ENCODE results near the gene RBM26.

RBM26 gene, protein sequence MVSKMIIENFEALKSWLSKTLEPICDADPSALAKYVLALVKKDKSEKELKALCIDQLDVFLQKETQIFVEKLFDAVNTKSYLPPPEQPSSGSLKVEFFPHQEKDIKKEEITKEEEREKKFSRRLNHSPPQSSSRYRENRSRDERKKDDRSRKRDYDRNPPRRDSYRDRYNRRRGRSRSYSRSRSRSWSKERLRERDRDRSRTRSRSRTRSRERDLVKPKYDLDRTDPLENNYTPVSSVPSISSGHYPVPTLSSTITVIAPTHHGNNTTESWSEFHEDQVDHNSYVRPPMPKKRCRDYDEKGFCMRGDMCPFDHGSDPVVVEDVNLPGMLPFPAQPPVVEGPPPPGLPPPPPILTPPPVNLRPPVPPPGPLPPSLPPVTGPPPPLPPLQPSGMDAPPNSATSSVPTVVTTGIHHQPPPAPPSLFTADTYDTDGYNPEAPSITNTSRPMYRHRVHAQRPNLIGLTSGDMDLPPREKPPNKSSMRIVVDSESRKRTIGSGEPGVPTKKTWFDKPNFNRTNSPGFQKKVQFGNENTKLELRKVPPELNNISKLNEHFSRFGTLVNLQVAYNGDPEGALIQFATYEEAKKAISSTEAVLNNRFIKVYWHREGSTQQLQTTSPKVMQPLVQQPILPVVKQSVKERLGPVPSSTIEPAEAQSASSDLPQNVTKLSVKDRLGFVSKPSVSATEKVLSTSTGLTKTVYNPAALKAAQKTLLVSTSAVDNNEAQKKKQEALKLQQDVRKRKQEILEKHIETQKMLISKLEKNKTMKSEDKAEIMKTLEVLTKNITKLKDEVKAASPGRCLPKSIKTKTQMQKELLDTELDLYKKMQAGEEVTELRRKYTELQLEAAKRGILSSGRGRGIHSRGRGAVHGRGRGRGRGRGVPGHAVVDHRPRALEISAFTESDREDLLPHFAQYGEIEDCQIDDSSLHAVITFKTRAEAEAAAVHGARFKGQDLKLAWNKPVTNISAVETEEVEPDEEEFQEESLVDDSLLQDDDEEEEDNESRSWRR

DNA sequence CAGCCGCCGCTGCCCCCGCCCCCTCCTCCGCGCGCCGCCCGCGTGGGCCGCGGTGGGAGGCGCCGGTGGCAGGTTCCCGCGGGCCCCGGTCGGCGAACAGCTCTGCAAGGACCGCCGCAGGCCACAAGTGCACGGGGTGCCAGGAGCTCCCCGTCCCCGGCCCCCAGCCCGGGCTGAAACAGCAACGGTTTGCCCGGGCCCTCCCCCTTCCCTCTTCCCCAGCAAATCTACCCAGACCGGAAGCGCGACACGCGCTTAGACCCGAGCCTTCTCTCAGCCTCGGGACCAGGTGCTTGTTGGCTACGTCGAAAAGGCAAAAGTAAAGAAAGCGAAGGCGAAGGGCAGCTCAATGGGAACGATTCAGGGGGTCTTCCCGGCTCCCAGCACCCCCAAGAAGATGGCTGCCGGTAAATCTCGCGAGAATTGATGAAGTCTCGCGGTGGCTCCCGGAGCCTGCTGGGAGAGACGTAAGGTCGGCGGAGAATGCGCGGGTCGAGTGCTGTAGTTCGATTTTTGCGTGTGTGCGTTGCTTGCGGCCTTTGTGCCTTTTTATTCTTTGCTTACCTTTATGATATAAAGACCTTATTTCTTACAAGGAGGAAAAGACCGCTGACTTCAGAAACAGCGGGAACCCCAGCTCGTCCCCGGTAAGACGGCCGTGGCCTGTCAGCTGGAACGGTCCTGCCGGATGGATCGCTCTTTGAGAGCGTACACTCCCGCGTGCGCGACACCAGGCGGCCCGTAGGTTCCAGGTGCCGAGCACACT, at the start of gene RBM26:
RBM26 (minus strand) TSS at position 425 of the 766 bp plus-strand sequence. CDS start 481 bp downstream, outside the sequence.
- Histone ChIP-seq H3K9me3 (ENCODE audit: control insufficient read depth in 5 of 5, low read length in 5 of 5) (no peaks in the 10 kb centered on the region), H3K4me1 (ENCODE audit: control insufficient read depth in 5 of 5, insufficient read depth in 5 of 5, low read length in 5 of 5) (peaks cover 5 to 50% (median 41%) of the 10 kb centered on the region in 5 donors), H3K27me3 (ENCODE audit: control insufficient read depth in 5 of 5, insufficient read depth in 4 of 5, low read length in 5 of 5) (no peaks in the 10 kb centered on the region), H3K4me3 (ENCODE audit: low read depth in 1 of 5, low read length in 5 of 5) (peak within 1 kb of the TSS; percentile 86 to 97 (median 96)), H3K36me3 (ENCODE audit: control insufficient read depth in 5 of 5, insufficient read depth in 5 of 5, low read length in 5 of 5) (no peaks in the 10 kb centered on the region), H3K9ac (ENCODE audit: low read length in 5 of 5) (peak within 1 kb of the TSS; percentile 86 to 97 (median 96)), H3K27ac (ENCODE audit: low read depth, low read length) (peak within 1 kb of the TSS; percentile 92)

DNA sequence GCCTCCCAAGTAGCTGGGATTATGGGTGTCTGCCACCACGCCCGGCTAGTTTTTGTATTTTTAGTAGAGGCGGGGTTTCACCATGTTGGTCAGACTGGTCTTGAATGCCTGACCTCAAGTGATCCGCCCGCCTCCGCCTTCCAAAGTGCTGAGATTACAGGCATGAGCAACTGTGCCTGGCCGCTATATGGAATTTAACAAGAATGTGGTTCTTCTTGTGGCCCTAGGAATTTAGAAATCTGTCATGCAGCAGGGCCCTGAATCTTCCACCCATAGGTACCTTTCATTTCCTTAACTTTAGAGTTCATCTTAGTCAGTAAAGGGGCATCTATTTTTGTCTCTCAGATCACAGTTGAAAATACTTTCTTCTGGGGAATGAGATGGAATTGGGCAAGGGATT, 49.3 kb upstream of the RBM26 start:
- Histone ChIP-seq H3K4me1 (ENCODE audit: control insufficient read depth in 5 of 5, insufficient read depth in 5 of 5, low read length in 5 of 5) (no peaks in the 10 kb centered on the region), H3K9ac (ENCODE audit: low read length in 5 of 5) (no peak overlapping the region), H3K9me3 (ENCODE audit: control insufficient read depth in 5 of 5, low read length in 5 of 5) (peaks cover 0 to 4% (median 0%) of the 10 kb centered on the region in 5 donors), H3K36me3 (ENCODE audit: control insufficient read depth in 5 of 5, insufficient read depth in 5 of 5, low read length in 5 of 5) (no peaks in the 10 kb centered on the region), H3K27ac (ENCODE audit: low read depth, low read length) (no peak overlapping the region), H3K4me3 (ENCODE audit: low read depth in 1 of 5, low read length in 5 of 5) (no peak overlapping the region), H3K27me3 (ENCODE audit: control insufficient read depth in 5 of 5, insufficient read depth in 4 of 5, low read length in 5 of 5) (no peaks in the 10 kb centered on the region)

DNA sequence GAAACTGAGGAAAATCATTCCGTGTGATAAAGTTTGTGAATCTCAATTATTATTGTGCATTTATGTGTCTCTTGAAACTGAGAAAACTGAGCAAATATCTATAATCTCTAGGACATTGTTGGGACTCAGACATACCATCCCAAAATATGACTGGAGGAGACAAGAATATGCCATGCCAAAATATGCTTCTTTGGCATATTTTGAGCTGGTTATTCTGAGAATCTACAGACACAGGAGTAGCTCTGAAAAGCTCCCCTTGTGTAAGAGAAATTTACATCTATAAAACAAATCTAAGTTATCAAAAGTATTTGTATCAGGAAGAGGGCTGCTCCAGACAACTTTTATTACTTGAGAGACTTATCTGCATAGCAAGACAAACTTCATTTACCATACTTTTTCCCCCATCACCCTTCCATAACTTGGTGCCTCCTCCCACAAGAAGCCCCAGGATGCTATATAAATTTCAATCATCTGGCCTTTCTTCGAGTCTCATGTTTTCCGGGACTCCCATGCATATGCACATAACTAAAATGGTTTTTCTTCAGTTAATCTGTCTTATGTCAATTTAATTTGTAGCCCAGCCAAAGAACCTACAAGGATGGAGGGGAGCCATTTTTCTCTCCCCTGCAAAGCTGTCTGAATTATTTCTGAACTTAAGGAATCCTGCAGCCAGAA, 46.3 kb upstream of the RBM26 start:
- no peak overlapping the region for H3K9ac ChIP-seq (ENCODE audit: low read length in 5 of 5)
- no peak overlapping the region for H3K27ac ChIP-seq (ENCODE audit: low read depth, low read length)
- H3K9me3 ChIP-seq (ENCODE audit: control insufficient read depth in 5 of 5, low read length in 5 of 5): peaks cover 0 to 4% (median 0%) of the 10 kb centered on the region in 5 donors
- H3K4me3 ChIP-seq (ENCODE audit: low read depth in 1 of 5, low read length in 5 of 5): no peak overlapping the region
- H3K27me3 ChIP-seq (ENCODE audit: control insufficient read depth in 5 of 5, insufficient read depth in 4 of 5, low read length in 5 of 5): no peaks in the 10 kb centered on the region
- no peaks in the 10 kb centered on the region for H3K36me3 ChIP-seq (ENCODE audit: control insufficient read depth in 5 of 5, insufficient read depth in 5 of 5, low read length in 5 of 5)
- H3K4me1 ChIP-seq (ENCODE audit: control insufficient read depth in 5 of 5, insufficient read depth in 5 of 5, low read length in 5 of 5): no peaks in the 10 kb centered on the region

DNA sequence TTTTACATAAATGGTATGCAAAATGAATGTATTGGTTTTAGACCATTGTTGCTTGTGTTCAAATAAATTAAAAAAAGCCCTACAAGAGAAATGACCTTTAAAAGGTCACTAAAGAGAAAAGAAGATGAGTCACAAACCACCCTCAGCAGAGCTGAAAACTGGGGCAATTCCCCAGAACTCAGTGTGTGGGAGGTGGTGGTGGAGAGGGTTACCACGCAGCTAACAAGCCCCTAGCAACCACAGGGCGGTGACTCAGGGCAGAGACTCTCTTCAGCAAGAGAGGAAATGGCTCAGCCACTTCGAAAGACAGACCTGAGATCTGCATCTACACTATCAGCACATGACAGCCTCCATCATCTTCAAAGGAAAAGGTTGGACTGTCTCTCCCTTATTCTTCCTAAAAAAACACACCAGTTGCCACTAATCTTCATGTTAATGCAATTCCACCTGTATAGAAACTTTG, 45.5 kb upstream of the RBM26 start:
- Histone ChIP-seq H3K4me1 (ENCODE audit: control insufficient read depth in 5 of 5, insufficient read depth in 5 of 5, low read length in 5 of 5) (no peaks in the 10 kb centered on the region), H3K27me3 (ENCODE audit: control insufficient read depth in 5 of 5, insufficient read depth in 4 of 5, low read length in 5 of 5) (no peaks in the 10 kb centered on the region), H3K4me3 (ENCODE audit: low read depth in 1 of 5, low read length in 5 of 5) (no peak overlapping the region), H3K27ac (ENCODE audit: low read depth, low read length) (no peak overlapping the region), H3K9me3 (ENCODE audit: control insufficient read depth in 5 of 5, low read length in 5 of 5) (no peaks in the 10 kb centered on the region), H3K9ac (ENCODE audit: low read length in 5 of 5) (no peak overlapping the region), H3K36me3 (ENCODE audit: control insufficient read depth in 5 of 5, insufficient read depth in 5 of 5, low read length in 5 of 5) (no peaks in the 10 kb centered on the region)

DNA sequence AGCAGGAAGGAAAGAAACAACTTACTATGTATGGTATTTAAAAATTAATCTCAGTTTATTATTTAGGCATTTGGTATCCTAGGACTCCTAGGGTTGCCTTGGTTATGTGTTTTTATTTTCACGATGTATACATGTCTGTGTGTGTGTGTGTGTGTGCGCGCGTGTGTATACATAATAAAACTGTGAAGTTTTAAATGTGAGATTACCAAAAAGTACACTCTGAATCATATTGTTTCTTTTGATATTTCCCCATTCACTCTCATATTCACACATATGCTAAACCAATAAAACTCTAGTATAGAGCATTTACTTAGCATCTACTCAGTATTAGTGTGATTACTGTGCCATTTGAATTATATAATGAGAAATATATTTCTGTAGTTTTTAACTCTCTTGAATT, 44.1 kb upstream of the RBM26 start:
- Histone ChIP-seq H3K27me3 (ENCODE audit: control insufficient read depth in 5 of 5, insufficient read depth in 4 of 5, low read length in 5 of 5) (no peaks in the 10 kb centered on the region), H3K9ac (ENCODE audit: low read length in 5 of 5) (no peak overlapping the region), H3K36me3 (ENCODE audit: control insufficient read depth in 5 of 5, insufficient read depth in 5 of 5, low read length in 5 of 5) (no peaks in the 10 kb centered on the region), H3K27ac (ENCODE audit: low read depth, low read length) (no peak overlapping the region), H3K4me3 (ENCODE audit: low read depth in 1 of 5, low read length in 5 of 5) (no peak overlapping the region), H3K9me3 (ENCODE audit: control insufficient read depth in 5 of 5, low read length in 5 of 5) (no peaks in the 10 kb centered on the region), H3K4me1 (ENCODE audit: control insufficient read depth in 5 of 5, insufficient read depth in 5 of 5, low read length in 5 of 5) (no peaks in the 10 kb centered on the region)

- Histone ChIP-seq H3K9ac (ENCODE audit: low read length in 5 of 5) (no peak overlapping the region), H3K4me3 (ENCODE audit: low read depth in 1 of 5, low read length in 5 of 5) (no peak overlapping the region), H3K9me3 (ENCODE audit: control insufficient read depth in 5 of 5, low read length in 5 of 5) (no peaks in the 10 kb centered on the region), H3K27ac (ENCODE audit: low read depth, low read length) (no peak overlapping the region), H3K4me1 (ENCODE audit: control insufficient read depth in 5 of 5, insufficient read depth in 5 of 5, low read length in 5 of 5) (no peaks in the 10 kb centered on the region), H3K36me3 (ENCODE audit: control insufficient read depth in 5 of 5, insufficient read depth in 5 of 5, low read length in 5 of 5) (no peaks in the 10 kb centered on the region), H3K27me3 (ENCODE audit: control insufficient read depth in 5 of 5, insufficient read depth in 4 of 5, low read length in 5 of 5) (no peaks in the 10 kb centered on the region)
Measured at GRCh38 chr13:79448413-79448812, 42.4 kb upstream of the RBM26 start.

- H3K9me3 ChIP-seq (ENCODE audit: control insufficient read depth in 5 of 5, low read length in 5 of 5): no peaks in the 10 kb centered on the region
- no peak overlapping the region for H3K27ac ChIP-seq (ENCODE audit: low read depth, low read length)
- H3K4me3 ChIP-seq (ENCODE audit: low read depth in 1 of 5, low read length in 5 of 5): no peak overlapping the region
- H3K9ac ChIP-seq (ENCODE audit: low read length in 5 of 5): no peak overlapping the region
- no peaks in the 10 kb centered on the region for H3K4me1 ChIP-seq (ENCODE audit: control insufficient read depth in 5 of 5, insufficient read depth in 5 of 5, low read length in 5 of 5)
- H3K36me3 ChIP-seq (ENCODE audit: control insufficient read depth in 5 of 5, insufficient read depth in 5 of 5, low read length in 5 of 5): no peaks in the 10 kb centered on the region
- H3K27me3 ChIP-seq (ENCODE audit: control insufficient read depth in 5 of 5, insufficient read depth in 4 of 5, low read length in 5 of 5): no peaks in the 10 kb centered on the region
Measured at GRCh38 chr13:79447741-79448140, 41.7 kb upstream of the RBM26 start.

DNA sequence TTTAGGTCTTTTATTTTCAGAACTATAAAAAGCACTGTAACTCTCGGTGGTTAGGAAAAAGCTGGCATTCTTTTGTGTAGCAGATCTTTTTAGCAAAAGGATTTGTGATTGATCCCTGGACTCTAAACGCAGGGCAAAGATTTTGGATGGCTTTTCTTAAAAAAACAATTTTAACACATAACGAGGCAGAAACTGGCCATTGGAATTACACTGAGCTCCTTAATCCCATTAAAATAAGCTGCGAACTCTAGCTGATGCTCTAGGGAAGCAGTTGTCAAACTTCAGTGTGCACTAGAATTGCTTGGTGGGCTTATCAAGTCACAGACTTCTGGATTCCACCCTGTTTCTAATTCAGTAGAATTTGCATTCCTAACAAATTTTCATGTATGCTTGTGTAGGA, 41.1 kb upstream of the RBM26 start:
- no peaks in the 10 kb centered on the region for H3K36me3 ChIP-seq (ENCODE audit: control insufficient read depth in 5 of 5, insufficient read depth in 5 of 5, low read length in 5 of 5)
- no peak overlapping the region for H3K27ac ChIP-seq (ENCODE audit: low read depth, low read length)
- no peaks in the 10 kb centered on the region for H3K27me3 ChIP-seq (ENCODE audit: control insufficient read depth in 5 of 5, insufficient read depth in 4 of 5, low read length in 5 of 5)
- H3K4me1 ChIP-seq (ENCODE audit: control insufficient read depth in 5 of 5, insufficient read depth in 5 of 5, low read length in 5 of 5): no peaks in the 10 kb centered on the region
- H3K4me3 ChIP-seq (ENCODE audit: low read depth in 1 of 5, low read length in 5 of 5): no peak overlapping the region
- H3K9ac ChIP-seq (ENCODE audit: low read length in 5 of 5): no peak overlapping the region
- no peaks in the 10 kb centered on the region for H3K9me3 ChIP-seq (ENCODE audit: control insufficient read depth in 5 of 5, low read length in 5 of 5)

DNA sequence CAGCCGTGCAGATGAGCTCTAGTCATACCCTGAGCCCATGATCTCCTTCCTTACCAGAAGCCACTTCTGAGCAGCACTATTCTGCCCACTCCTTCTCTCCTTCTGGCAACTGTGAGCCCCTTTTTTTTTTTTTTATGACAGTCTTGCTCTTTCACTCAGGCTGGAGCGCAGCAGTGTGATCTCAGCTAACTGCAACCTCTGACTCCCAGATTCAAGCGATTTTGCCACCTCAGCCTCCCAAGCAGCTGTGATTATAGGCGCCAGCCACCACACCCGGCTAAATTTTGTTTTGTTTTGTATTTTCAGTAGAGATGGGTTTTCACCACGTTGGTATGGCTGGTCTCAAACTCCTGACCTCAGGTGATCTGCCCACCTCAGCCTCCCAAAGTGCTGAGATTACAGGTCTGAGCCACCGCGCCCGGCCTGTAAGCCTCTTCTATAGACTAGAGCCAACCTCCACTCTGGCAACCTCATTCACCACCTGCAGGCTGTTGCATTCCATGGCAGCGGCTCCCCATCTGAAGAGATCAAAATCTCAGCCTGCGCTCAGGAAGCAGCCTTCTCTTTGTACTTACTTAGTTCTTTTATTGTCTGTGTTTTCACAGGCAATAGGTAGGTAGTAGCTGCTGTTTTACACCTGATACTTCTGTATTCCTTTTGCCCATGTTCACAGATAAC, 40.1 kb upstream of the RBM26 start:
- H3K27me3 ChIP-seq (ENCODE audit: control insufficient read depth in 5 of 5, insufficient read depth in 4 of 5, low read length in 5 of 5): no peaks in the 10 kb centered on the region
- H3K27ac ChIP-seq (ENCODE audit: low read depth, low read length): no peak overlapping the region

More for the DNA sequence above, 40.1 kb upstream of the RBM26 start:
- Histone ChIP-seq H3K4me1 (ENCODE audit: control insufficient read depth in 5 of 5, insufficient read depth in 5 of 5, low read length in 5 of 5) (no peaks in the 10 kb centered on the region), H3K4me3 (ENCODE audit: low read depth in 1 of 5, low read length in 5 of 5) (no peak overlapping the region), H3K36me3 (ENCODE audit: control insufficient read depth in 5 of 5, insufficient read depth in 5 of 5, low read length in 5 of 5) (no peaks in the 10 kb centered on the region), H3K9me3 (ENCODE audit: control insufficient read depth in 5 of 5, low read length in 5 of 5) (no peaks in the 10 kb centered on the region), H3K9ac (ENCODE audit: low read length in 5 of 5) (no peak overlapping the region)

All from subcutaneous abdominal adipose tissue (tissue), 5 donors.